Glomerular visceral epithelial cell (primary cell): ENCODE data around the gene CKLF.
A peak's percentile ranks its signal among the peaks of the same experiment; 100 is the strongest.
"Not testable (repeated sequence)": the region's sequence is repeated elsewhere in the genome, so short reads cannot be mapped to it uniquely, and the experiment has no call there.

Experiments used
- DNase-seq: peaks from one replicate; pipeline ENCODE4 v3.0.0-alpha.2; 2016; ENCODE audit errors: extremely low spot score

CKLF gene

DNA sequence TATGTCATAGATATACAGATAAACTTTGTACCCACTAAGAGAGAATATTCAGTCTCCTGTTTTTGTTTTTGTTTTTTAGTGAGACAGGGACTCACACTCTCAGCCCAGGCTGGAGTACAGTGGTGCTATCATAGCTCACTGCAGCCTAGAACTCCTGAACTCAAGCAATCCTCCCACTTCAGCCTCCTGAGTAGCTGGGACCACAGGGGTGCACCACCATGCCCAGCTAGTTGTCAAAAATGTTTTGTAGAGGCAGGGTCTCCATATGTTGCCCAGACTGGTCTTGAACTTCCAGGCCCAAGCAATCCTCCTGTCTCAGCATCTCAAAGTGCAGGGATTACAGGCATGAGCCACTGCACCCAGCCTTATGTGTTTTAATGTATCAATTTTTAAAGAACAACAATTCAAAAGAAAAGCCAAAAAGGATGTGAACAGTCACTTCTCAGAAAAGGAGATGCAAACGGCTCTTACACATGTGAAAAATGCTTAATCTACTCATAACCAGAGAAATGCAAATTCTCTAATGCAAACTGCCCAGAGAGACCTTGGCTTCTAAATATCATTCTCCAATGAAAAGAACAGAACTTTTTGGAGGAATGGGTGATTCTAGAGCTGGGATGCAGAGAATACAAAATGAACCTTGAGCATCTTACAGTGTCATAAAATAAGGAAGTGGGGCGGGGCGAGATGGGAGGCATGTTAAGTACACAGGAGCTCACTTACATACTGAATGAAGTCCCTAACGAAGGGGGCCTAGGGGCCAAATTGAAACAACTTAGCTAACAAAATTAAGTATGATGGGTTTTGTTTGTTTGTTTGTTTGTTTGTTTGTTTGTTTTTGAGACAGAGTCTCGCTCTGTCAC is 44.8 kb downstream of the CKLF start:
- DNase-seq: no peak

- no peak for DNase-seq
Measured at GRCh38 chr16:66598111-66598510, 45.7 kb downstream of the CKLF start.

DNA sequence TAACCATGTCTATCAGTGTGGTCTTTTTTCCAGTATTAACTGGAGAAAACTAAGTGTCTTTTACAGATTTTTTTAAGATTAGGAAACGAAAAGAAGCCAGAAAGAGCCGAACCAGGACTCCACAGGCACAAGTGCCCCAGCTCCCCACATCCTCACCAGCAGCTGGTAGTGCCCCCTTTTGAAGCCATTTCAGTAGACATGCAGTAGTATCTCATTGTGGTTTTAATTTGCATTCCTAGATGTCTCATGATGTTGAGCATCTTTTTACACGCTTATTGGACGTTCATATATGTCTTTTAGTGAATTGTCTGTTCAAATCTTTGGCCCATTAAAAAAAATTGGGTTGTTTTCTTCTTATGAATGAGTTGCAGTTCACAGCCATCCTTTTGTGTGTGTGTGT is 47.4 kb downstream of the CKLF start:
- DNase-seq: no peak

DNA sequence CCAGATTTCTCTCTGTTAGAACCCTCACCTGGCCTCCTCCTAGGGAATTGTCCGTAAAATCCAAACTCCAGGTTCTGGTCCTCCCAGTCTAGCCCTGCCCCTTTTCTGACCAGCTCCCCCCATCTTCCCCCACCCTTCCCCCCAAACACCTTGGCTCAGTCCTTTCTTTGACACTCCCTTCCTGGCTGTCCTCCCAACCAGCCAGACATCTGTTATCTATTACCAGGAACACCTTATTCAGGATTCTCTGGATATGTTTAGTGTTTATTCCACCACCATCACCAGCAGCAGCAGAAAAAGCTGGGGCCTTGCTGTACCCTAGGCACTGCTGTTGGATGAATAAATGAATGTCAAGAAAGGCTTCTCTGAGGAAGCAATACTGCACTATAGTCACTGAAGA is 48.1 kb downstream of the CKLF start:
- DNase-seq: no peak

GRCh38 chr16:66601471-66601870 is 49.1 kb downstream of the CKLF start:
- no peak for DNase-seq

DNA sequence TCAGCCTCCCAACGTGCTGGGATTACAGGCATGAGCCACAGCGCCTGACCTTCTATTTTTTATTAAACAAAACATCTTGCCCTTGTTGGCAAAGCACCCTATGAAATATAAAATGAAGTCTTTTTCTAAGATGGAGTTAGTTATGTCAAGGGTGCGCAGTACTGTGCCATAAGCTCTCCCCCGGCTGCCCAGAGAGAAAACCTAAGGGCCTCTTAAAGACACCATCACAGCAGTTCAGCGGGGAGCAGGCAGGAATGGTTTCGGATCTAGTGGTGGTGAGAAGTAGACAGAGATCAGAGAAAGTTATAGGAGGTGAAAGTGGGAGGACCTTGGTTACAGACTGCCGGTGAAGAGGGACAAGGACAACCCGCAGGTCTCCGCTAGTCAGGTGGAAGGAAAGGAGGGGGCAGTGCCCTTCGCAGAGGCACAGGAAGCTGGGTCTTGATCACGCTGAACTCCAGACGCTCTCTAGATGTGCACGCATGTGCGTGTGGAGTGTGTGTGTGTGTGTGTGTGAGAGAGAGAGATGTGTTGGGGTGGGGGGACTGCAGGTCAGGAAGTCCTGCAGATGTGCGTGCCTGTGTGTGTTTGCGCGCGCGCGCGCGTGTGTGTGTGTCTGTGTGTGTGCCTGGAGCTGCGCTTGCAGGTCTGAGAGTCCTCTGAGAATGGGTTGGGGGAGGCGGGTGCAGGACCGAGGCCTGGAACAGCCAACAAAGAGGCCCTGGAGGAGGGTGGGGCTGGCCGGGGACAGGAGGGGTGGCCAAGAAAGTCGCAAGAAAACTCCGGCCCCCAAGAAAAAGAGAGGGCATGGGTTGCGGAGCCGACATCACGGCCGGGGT is 51.4 kb downstream of the CKLF start:
- DNase-seq: peak; percentile 71

DNA sequence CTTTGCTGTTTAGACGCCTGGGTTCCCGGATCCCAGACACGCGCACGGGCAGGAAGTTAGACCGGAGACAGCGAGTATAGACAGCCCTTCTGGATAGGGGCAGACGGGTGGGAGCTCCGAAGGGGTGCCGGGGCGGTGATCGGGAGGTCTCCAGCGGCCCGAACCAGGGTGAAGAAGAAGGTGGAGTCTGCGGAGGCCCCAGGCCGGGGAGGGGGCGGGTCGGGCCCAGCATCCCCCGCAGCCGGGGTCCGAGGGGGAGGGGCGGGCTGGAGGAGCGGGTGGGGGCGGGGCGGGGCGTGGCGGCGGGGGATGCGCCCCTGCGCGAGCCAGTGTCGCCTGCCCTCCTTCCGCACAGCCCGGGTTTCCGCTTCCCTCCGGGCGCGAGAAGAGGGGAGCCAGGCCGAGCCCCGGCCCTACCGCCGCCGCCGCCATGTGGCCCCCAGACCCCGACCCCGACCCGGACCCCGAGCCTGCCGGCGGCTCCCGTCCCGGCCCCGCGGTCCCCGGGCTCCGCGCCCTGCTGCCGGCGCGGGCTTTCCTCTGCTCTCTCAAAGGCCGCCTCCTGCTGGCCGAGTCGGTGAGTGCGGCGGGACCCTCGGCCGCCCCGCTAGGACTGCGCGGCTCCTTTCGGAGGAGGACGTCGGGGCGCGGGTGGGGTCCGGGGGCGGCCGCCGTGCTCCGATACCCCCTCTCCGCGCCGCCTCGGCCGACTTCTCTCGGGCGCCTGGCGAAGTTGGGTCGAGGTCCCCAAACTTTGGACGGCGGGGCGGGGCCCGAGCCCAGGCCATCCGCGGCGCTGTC is 52.2 kb downstream of the CKLF start, which contains the start of gene CMTM3:
TSS of gene CMTM3 (plus strand) at position 329 of the 801 bp plus-strand sequence. CDS start at position 431, 102 bp downstream.
- DNase-seq: peak; percentile 70

DNA sequence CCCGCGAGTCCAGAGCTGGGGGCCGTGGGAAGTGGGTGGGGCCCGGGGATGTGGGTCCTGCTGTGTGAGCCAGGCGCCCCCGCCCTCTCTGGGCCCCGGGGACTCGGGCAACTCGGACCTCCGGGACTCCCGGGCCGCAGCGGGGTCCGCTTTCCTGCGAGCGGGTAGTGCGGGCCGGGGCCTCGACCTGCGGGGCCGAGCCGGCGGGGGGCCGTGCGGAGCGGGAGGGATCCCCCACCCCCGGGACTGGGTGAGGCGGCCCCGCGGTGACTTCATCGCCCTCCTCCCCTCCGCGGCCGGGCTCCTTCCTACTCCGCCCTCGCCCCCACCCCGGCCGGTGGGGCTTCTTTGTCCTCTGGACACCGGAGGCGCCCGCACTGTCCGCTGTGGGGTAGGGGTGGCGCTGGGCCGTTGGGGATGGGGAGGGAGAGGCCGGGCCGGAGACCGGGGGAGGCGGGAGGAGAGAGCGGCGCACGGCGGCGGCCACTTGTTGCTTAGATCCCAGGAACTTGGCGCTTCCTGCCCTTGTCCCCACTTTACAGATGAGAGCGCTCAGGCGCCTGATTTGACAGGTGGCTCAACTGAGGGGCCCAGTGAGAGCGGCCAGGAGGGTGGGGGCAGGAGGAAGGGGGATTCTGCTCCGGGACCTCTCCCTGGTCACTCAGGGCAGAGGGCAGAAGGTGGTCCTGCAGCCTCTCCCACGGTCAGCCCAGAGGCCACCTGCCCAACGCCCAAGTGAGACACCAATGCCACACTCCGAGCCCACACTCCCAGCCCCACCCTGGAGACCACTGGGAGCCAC is 53.0 kb downstream of the CKLF start:
- DNase-seq: peak; percentile 56

GRCh38 chr16:66605979-66606751 is 53.8 kb downstream of the CKLF start:
- no peak for DNase-seq

DNA sequence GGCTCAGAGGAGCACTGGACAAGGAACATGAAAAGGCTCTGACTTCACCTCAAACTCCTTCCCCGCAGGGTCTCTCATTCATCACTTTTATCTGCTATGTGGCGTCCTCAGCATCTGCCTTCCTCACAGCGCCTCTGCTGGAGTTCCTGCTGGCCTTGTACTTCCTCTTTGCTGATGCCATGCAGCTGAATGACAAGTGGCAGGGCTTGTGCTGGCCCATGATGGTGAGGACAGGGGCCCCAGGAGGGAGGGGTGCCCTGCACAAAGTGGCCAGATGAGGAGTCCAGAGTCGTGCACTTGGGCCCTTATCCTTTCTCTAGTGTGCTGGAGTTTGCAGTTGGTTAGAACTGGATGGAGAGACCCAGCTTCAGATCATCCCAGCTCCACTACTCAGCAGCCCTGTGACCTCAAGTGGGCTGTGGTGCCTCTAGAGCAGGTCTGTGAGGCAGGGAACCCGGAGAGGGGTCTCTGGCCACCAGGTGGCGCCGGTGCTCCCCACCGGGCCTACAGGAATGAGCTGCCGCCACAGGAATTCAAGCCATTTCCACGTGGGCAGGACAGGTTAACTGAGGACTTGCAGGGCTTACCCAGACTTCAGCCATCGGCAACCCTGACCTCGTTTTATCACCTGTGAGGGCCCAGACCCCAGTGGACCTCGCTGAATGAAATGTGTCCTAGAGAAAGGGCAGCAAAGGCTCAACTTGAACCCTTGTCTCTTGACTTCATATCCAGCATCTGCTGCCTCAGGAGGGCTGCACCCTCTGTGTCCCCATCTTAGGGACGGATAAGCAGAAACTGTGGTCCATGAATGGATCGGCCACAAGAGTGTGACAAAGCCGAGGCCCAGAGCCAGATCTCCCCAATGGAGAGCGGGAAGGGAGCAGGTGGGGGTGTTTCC is 56.1 kb downstream of the CKLF start:
- peak; percentile 93 for DNase-seq

GRCh38 chr16:66609139-66609510 is 56.7 kb downstream of the CKLF start:
- DNase-seq: no peak

- DNase-seq: no peak
Measured at GRCh38 chr16:66610111-66610820, 57.9 kb downstream of the CKLF start.

DNA sequence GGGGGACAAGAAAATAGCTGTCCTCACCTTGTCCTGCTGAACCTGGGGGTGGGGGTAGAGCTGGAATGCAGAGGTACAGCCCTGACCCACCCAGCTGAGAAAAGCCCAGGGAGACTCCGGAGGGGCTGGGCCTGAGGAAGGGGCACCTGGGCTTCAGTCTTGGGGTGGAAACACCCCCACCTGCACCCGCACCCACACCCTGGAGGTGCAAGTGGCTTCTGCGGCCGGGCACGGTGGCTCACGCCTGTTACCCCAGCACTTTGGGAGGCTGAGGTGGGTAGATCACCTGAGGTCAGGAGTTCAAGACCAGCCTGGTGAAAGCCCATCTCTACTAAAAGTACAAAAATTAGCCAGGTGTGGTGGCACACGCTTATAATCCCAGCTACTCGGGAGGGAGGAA is 59.5 kb downstream of the CKLF start:
- not testable (repeated sequence) for DNase-seq

DNA sequence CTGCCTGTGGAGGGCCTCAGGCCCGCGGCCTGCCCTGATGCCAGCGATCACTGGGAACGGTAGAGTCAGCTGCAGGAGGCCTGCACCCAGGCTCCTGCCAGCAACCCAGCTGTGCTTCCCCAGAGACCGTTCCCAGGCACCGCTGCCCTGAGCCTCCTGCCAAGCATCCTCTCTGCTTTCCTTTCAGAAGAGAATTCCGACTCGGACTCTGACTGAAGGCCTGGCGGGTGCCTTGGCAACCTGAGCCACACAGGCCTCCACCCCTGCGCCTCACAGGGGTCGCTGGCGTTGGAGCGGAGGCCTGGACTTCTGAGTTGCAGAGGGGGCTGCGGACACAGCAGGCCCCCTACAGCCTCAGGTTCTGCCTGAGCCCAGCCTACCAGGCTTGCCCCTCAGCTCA is 60.0 kb downstream of the CKLF start:
- no peak for DNase-seq

- no peak for DNase-seq
Measured at GRCh38 chr16:66614161-66614802, 61.9 kb downstream of the CKLF start.
